GM18858 (cell line): Measurements from ENCODE around the gene CHURC1.

ENCODE experiments used
- ATAC-seq: cut with Tn5 transposase; IDR thresholded peaks from one replicate; pipeline ENCODE4 v1.9.1; 2021; ENCODE audit not compliant: unreplicated experiment

The CHURC1 gene

GRCh38 chr14:64937821-64938193, 23.6 kb downstream of the CHURC1 start:
- ATAC-seq = no peak

GRCh38 chr14:64938972-64939816, 24.9 kb downstream of the CHURC1 start:
- no peak for ATAC-seq

- no peak for ATAC-seq
Observed at GRCh38 chr14:64939817-64940190, 25.5 kb downstream of the CHURC1 start.

- ATAC-seq = no peak
Observed at GRCh38 chr14:64940336-64940910, 26.2 kb downstream of the CHURC1 start.

GRCh38 chr14:64942531-64943111, 28.4 kb downstream of the CHURC1 start, which contains the start of gene GPX2:
Gene GPX2, minus strand, starts transcription at chr14:64942745. Its CDS starts 19 bp downstream, at chr14:64942726.
- ATAC-seq = no peak

GRCh38 chr14:64943556-64943955, 29.3 kb downstream of the CHURC1 start:
- no peak for ATAC-seq

- ATAC-seq = no peak
Observed at GRCh38 chr14:64944041-64944440, 29.8 kb downstream of the CHURC1 start.

- ATAC-seq = no peak
Observed at GRCh38 chr14:64944861-64945260, 30.6 kb downstream of the CHURC1 start.

- no peak for ATAC-seq
Observed at GRCh38 chr14:64945431-64946178, 31.4 kb downstream of the CHURC1 start.

- no peak for ATAC-seq
Observed at GRCh38 chr14:64946310-64947045, 32.2 kb downstream of the CHURC1 start.

GRCh38 chr14:64947710-64948611, 33.7 kb downstream of the CHURC1 start:
- no peak for ATAC-seq

GRCh38 chr14:64948612-64949210, 34.5 kb downstream of the CHURC1 start:
- ATAC-seq = no peak

GRCh38 chr14:64950889-64951288, 36.6 kb downstream of the CHURC1 start:
- ATAC-seq = no peak

GRCh38 chr14:64951291-64951690, 37.0 kb downstream of the CHURC1 start:
- no peak for ATAC-seq

- ATAC-seq = no peak
Observed at GRCh38 chr14:64951724-64952123, 37.5 kb downstream of the CHURC1 start.

- peak; percentile 55 for ATAC-seq
Observed at GRCh38 chr14:64952598-64953309, 38.5 kb downstream of the CHURC1 start.

- no peak for ATAC-seq
Observed at GRCh38 chr14:64953310-64953654, 39.0 kb downstream of the CHURC1 start.

- ATAC-seq = no peak
Observed at GRCh38 chr14:64953661-64954060, 39.4 kb downstream of the CHURC1 start.
